HG03571 (cell line): ENCODE measurements around the gene RBM27.
"Not testable (repeated sequence)": the region's sequence is repeated elsewhere in the genome, so short reads cannot be mapped to it uniquely, and the experiment has no call there.

Experiments used
- ATAC-seq: cut with Tn5 transposase; IDR thresholded peaks from one replicate; pipeline ENCODE4 v1.9.1; 2021; ENCODE audit not compliant: unreplicated experiment

Gene RBM27

GRCh38 chr5:146205499-146206202 lies 2.2 kb downstream of the RBM27 start:
- ATAC-seq = no peak

- no peak for ATAC-seq
Observed at GRCh38 chr5:146206257-146206656, 2.9 kb downstream of the RBM27 start.

- ATAC-seq = no peak
Observed at GRCh38 chr5:146208916-146209522, 5.6 kb downstream of the RBM27 start.

- ATAC-seq = no peak
Observed at GRCh38 chr5:146209714-146210113, 6.3 kb downstream of the RBM27 start.

GRCh38 chr5:146210810-146211209 lies 7.4 kb downstream of the RBM27 start:
- ATAC-seq = not testable (repeated sequence)

GRCh38 chr5:146213210-146213826 lies 9.9 kb downstream of the RBM27 start:
- no peak for ATAC-seq

- not testable (repeated sequence) for ATAC-seq
Observed at GRCh38 chr5:146214881-146215280, 11.5 kb downstream of the RBM27 start.

GRCh38 chr5:146218168-146218567 lies 14.8 kb downstream of the RBM27 start:
- no peak for ATAC-seq

GRCh38 chr5:146219243-146219642 lies 15.8 kb downstream of the RBM27 start:
- ATAC-seq = no peak

- no peak for ATAC-seq
Observed at GRCh38 chr5:146221234-146221633, 17.8 kb downstream of the RBM27 start.

GRCh38 chr5:146222005-146222404 lies 18.6 kb downstream of the RBM27 start:
- no peak for ATAC-seq

- no peak for ATAC-seq
Observed at GRCh38 chr5:146223179-146223578, 19.8 kb downstream of the RBM27 start.

GRCh38 chr5:146229222-146229621 lies 25.8 kb downstream of the RBM27 start:
- ATAC-seq = no peak

GRCh38 chr5:146232223-146232622 lies 28.8 kb downstream of the RBM27 start:
- no peak for ATAC-seq

GRCh38 chr5:146233441-146233840 lies 30.0 kb downstream of the RBM27 start:
- no peak for ATAC-seq

GRCh38 chr5:146238973-146239372 lies 35.6 kb downstream of the RBM27 start:
- ATAC-seq = no peak

GRCh38 chr5:146240951-146241350 lies 37.5 kb downstream of the RBM27 start:
- no peak for ATAC-seq

- ATAC-seq = no peak
Observed at GRCh38 chr5:146243247-146243646, 39.8 kb downstream of the RBM27 start.

- no peak for ATAC-seq
Observed at GRCh38 chr5:146248561-146248960, 45.2 kb downstream of the RBM27 start.

GRCh38 chr5:146249801-146250200 lies 46.4 kb downstream of the RBM27 start:
- ATAC-seq = no peak
